HFFc6 (cell line): ENCODE measurements around the gene ULK4. TPM values are rescaled to one million over a fixed set of nuclear protein-coding genes. Genes with fewer than 3 reads are reported as not detected.

Experiments used
- DNase-seq: peaks from one replicate; pipeline ENCODE4 v3.0.0-alpha.2; 2018
- H3K27ac Mint-ChIP-seq: 2 replicates; pipeline ENCODE4 v1.8.0; 2020; ENCODE audit warnings: mild to moderate bottlenecking, mixed read lengths
- H3K27me3 Mint-ChIP-seq: 2 replicates; pipeline ENCODE4 v1.8.0; 2021; ENCODE audit warnings: mild to moderate bottlenecking, moderate library complexity, mixed read lengths; ENCODE audit not compliant: insufficient read depth
- H3K36me3 Mint-ChIP-seq: 2 replicates; pipeline ENCODE4 v1.8.0; 2021; ENCODE audit warnings: low read depth, mixed read lengths
- H3K4me1 Mint-ChIP-seq: 2 replicates; pipeline ENCODE4 v1.8.0; 2020; ENCODE audit warnings: low read depth, mixed read lengths
- H3K4me3 Mint-ChIP-seq: 2 replicates; pipeline ENCODE4 v1.8.0; 2020; ENCODE audit warnings: mild to moderate bottlenecking, moderate library complexity, mixed read lengths
- H3K9me3 Mint-ChIP-seq: 2 replicates; pipeline ENCODE4 v1.8.0; 2020; ENCODE audit warnings: mild to moderate bottlenecking, mixed read lengths
- total RNA-seq, 6 experiments: library from RNA; stranded (reverse); fragmentation: NEBNext Ultra II Directional; extraction: Animal tissue kit (Norgen Biotek cat#: 25700); gene quantifications; 2 replicates in 1 of 6; 3 replicates in 5 of 6; pipeline ENCODE4 v1.2.3, GENCODE V29; 2021
- TF ChIP-seq, protein P1 (sequence below): fragments of 200-600 bp; sonication (generic); IDR thresholded peaks from 2 replicates; pipeline ENCODE4 v1.5.0; 2021; ENCODE audit warnings: antibody characterized with exemption, mild to moderate bottlenecking

ULK4 gene
- total RNA-seq, 6 experiments from 2014 or later = 6.0 to 8.6 (median 6.7) TPM

DNA sequence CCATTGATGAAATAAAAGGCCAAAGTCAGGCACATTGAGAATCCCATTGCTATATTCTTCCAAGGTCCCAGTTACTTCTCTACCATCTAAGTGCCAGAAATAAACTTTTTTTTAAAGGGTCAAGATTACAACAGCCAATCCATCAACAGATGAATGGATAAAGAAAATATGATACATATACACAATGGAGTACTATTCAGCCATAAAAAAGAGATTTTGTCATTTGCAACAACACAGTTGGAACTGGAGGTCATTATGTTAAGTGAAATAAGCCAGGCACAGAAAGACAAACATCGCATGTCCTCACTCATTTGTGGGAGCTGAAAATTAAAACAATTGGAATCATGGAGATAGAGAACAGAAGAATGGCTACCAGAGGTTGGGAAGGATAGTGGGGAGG, 25.5 kb downstream of the ULK4 start:
- DNase-seq = no peak
- Mint-ChIP-seq H3K4me1 (peaks cover 9% of the 10 kb centered on the region), H3K4me3 (no peak overlapping the region), H3K9me3 (no peaks in the 10 kb centered on the region), H3K27me3 (no peaks in the 10 kb centered on the region), H3K36me3 (peaks cover 5% of the 10 kb centered on the region), H3K27ac (no peak overlapping the region)
- TF ChIP-seq, protein P1, sequence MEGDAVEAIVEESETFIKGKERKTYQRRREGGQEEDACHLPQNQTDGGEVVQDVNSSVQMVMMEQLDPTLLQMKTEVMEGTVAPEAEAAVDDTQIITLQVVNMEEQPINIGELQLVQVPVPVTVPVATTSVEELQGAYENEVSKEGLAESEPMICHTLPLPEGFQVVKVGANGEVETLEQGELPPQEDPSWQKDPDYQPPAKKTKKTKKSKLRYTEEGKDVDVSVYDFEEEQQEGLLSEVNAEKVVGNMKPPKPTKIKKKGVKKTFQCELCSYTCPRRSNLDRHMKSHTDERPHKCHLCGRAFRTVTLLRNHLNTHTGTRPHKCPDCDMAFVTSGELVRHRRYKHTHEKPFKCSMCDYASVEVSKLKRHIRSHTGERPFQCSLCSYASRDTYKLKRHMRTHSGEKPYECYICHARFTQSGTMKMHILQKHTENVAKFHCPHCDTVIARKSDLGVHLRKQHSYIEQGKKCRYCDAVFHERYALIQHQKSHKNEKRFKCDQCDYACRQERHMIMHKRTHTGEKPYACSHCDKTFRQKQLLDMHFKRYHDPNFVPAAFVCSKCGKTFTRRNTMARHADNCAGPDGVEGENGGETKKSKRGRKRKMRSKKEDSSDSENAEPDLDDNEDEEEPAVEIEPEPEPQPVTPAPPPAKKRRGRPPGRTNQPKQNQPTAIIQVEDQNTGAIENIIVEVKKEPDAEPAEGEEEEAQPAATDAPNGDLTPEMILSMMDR = no peak

DNA sequence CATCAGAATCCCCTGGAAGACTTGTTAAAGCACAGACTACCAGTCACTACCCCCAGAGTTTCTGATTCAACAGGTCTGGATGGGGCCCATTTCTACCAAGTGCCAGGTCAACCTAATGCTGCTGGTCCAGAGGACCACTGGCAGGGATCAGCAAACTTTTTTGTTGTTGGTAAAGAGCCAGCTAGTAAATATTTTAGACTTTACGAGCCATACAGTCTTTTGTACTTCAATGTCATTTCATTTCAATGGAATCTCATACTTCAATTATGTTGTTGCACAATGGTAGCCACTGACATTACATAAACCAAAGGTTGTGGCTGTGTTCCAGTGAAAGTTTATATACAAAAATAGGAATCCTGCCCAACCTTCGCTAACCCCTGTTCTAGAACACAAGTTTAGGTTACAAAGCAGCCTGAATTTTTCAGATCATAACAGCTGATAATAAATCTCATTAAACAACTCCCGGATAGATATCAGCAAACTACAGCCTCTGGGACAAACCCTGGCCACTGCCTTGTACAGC, 28.7 kb downstream of the ULK4 start:
- peak; percentile 78 for DNase-seq
- 0 out of 2 replicates have a peak overlapping the region, but pooled peaks have one; percentile 16 for H3K4me3 Mint-ChIP-seq
- H3K27ac Mint-ChIP-seq = no peak overlapping the region
- peaks cover 20% of the 10 kb centered on the region for H3K36me3 Mint-ChIP-seq
- H3K9me3 Mint-ChIP-seq = no peaks in the 10 kb centered on the region; the same call in 1 of the 2 replicates
- H3K27me3 Mint-ChIP-seq = no peaks in the 10 kb centered on the region; the same call in 1 of the 2 replicates
- H3K4me1 Mint-ChIP-seq = peaks cover 9% of the 10 kb centered on the region
- TF ChIP-seq, protein P1 = no peak

DNA sequence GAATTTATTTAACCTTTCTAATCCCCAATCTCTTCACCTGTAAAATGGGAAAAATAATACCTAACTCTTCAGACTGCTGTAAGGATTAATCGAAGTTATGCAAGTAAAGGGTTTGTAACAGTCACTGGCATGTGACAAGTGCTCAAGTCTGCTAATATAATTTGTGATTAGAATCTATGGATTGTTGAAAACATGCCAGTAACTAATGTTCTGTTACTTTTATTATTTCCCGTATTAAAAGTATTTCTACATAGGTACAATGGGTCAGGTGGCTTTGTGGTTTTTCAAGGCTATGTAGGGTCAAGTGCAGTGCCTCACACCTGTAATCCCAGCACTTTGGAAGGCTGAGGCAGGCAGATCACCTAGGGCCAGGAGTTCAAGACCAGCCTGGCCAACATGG, 29.4 kb downstream of the ULK4 start:
- TF ChIP-seq, protein P1 = no peak
- Mint-ChIP-seq H3K4me3 (no peak overlapping the region), H3K4me1 (peaks cover 9% of the 10 kb centered on the region), H3K27me3 (no peaks in the 10 kb centered on the region; the same call in 1 of the 2 replicates), H3K9me3 (no peaks in the 10 kb centered on the region; the same call in 1 of the 2 replicates), H3K36me3 (peaks cover 20% of the 10 kb centered on the region), H3K27ac (no peak overlapping the region; the same call in 1 of the 2 replicates)
- DNase-seq = no peak

DNA sequence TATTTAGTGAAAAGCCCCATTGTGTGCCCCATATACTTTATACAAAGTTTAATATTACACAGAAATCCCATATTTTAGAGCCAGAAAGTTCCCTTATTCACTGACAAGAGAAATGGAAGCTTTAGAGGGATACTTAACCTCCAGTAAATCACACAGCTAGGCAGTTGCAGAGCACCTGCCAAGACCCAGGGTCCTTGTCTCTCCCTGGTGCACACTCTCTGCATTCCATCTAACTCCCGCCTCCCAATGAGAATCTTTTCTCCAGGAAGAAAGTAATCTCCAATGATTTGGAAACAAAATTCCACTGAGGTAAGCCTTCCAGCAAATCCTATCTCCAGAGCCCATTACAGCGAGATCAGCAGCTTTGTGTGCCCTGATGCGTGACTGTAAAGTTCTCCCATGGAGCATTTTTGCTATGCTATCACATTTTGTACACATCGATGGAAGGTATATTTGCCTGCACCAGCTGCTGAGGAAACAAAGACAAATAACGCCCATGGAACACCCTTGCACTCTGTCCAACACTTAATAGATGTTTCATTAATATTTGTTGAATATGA, 41.4 kb downstream of the ULK4 start:
- H3K9me3 Mint-ChIP-seq = no peaks in the 10 kb centered on the region
- no peak overlapping the region for H3K27ac Mint-ChIP-seq

DNA sequence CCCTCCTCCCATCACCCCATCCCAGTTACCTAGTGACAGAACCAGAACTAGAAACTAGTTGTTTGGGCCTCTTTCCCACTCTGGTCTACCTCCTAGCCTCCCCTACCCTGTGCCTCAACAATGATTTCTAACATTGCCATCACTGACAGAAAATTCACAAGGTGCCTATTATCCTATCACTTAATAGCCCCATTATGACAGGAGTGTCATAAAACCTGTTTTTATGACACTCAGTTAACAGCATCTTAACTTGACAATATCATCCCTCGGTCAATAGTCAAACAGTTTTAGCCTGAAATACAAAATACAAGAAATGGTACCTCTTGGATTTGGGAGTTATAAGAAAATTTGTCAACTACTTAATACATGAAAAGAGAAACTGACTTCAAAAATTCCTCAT, 46.5 kb downstream of the ULK4 start:
- TF ChIP-seq, protein P1 = no peak
- Mint-ChIP-seq H3K4me3 (no peak overlapping the region), H3K27ac (no peak overlapping the region), H3K36me3 (no peaks in the 10 kb centered on the region), H3K27me3 (no peaks in the 10 kb centered on the region), H3K9me3 (no peaks in the 10 kb centered on the region), H3K4me1 (no peaks in the 10 kb centered on the region)
- DNase-seq = no peak

More for the DNA sequence above, 41.4 kb downstream of the ULK4 start:
- DNase-seq = no peak
- H3K4me3 Mint-ChIP-seq = no peak overlapping the region
- H3K27me3 Mint-ChIP-seq = no peaks in the 10 kb centered on the region
- TF ChIP-seq, protein P1 = no peak
- H3K4me1 Mint-ChIP-seq = peaks cover 7% of the 10 kb centered on the region; the same call in 1 of the 2 replicates
- H3K36me3 Mint-ChIP-seq = no peaks in the 10 kb centered on the region
